ENCODE measurements around the gene SRXN1. TPM values are rescaled to one million over a fixed set of nuclear protein-coding genes. Genes with fewer than 3 reads are reported as not detected.
A peak's percentile ranks its signal among the peaks of the same experiment; 100 is the strongest.

SRXN1 gene
- total RNA-seq, 4 donors from 2014 or later = 54.3 to 212 (median 135) TPM

GRCh38 chr20:675453-676314 lies 22.7 kb upstream of the SRXN1 start, which contains the start of gene SCRT2:
TSS of gene SCRT2 (minus strand) at chr20:675802. CDS start at chr20:675601, 201 bp downstream.
- 1 to 2% methylated on average over 28 to 37 of the region's 69 CpGs for WGBS, 2 donors
- Histone ChIP-seq H3K27me3 (no peaks in the 10 kb centered on the region), H3K4me3 (replicated peaks in 1 of 3) (no peak within 1 kb of the TSS), H3K36me3 (no peaks in the 10 kb centered on the region), H3K9me3 (no peaks in the 10 kb centered on the region), H3K27ac (no peak within 1 kb of the TSS), H3K4me1 (peaks cover 12 to 25% of the 10 kb centered on the region in 2 donors)
- intact Hi-C loops (cut with DNase I) = no loop called here
- TF ChIP-seq POLR2A (IDR thresholded peaks at IDR 0.05) = no peak
- TF ChIP-seq CTCF (IDR thresholded peaks at IDR 0.05) = no peak
- DNase-seq = peak; percentile 72 to 81

- no peaks in the 10 kb centered on the region for H3K9me3 ChIP-seq
- H3K27me3 ChIP-seq = no peaks in the 10 kb centered on the region
- H3K4me3 ChIP-seq (replicated peaks in 1 of 3) = no peak overlapping the region
- H3K36me3 ChIP-seq = no peaks in the 10 kb centered on the region
- no peak for TF ChIP-seq CTCF (IDR thresholded peaks at IDR 0.05)
- no peak for TF ChIP-seq POLR2A (IDR thresholded peaks at IDR 0.05)
- peaks cover 12 to 25% of the 10 kb centered on the region in 2 donors for H3K4me1 ChIP-seq
- H3K27ac ChIP-seq = no peak overlapping the region
- intact Hi-C loops (cut with DNase I) = no loop called here
- WGBS, 2 donors = 4 to 8% methylated on average over 12 to 21 of the region's 25 CpGs
- no peak for DNase-seq
Observed at GRCh38 chr20:675033-675452, 22.0 kb upstream of the SRXN1 start.

DNA sequence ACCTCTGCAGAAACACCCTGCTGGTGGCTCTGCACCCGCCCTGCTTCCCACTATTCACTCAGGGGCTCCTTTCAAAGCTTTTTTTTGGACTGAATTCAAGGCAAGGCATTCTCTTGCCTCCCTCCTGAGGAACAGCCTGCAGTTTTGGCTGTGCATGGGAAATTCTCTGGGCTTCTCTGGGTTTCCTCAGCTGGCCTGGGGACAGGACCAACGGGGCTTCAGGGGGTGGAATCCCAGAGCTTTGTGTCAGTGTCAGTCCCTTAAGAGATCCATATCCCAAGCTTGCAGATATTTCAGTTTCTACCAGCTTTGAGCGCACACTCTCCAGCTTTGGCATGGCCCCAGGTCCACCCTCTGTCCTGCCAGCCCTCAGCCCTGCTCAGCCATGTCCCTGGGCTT lies 20.6 kb upstream of the SRXN1 start:
- Histone ChIP-seq H3K27me3 (no peaks in the 10 kb centered on the region), H3K4me3 (replicated peaks in 1 of 3) (no peak overlapping the region), H3K9me3 (no peaks in the 10 kb centered on the region), H3K27ac (no peak overlapping the region), H3K4me1 (peaks cover 12 to 25% of the 10 kb centered on the region in 2 donors), H3K36me3 (no peaks in the 10 kb centered on the region)
- DNase-seq = peak in 1 of 2 donors; percentile 27
- intact Hi-C loops (cut with DNase I) = no loop called here
- no peak for TF ChIP-seq POLR2A (IDR thresholded peaks at IDR 0.05)
- TF ChIP-seq CTCF (IDR thresholded peaks at IDR 0.05) = no peak
- WGBS, 2 donors = 25 to 52% methylated on average over 2 to 3 of the region's 3 CpGs

DNA sequence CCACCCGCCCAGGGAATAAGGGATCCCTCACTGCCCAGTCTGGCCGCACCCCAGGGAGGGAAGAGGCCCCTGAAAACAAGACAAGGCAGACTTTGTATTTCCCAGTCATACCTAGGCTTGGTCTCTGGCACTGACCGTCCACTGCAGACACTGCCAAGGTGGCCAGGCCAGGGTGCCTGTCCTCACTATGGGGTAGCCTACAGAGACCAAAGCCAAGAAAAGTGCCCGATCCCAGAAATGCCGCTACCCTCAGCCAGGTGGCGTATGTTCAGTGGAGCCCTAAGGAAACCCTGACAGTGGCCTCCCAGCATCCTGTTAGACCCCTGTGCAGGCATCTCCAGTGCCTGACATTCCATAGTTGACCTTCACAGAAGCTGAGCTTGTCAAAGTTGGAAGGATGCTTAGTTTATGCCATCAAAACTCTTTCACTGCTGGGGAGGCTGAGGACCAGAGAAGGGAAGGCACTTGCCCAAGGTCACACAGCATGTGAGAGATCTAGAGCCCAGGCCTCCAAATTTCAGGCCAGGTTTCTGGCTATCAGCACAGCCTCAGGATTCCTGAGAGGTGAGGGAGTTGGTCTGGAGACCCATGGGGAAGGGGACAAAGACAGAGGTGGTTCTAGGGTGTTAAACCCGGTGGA lies 20.1 kb upstream of the SRXN1 start:
- Histone ChIP-seq H3K4me3 (replicated peaks in 1 of 3) (no peak overlapping the region), H3K27me3 (no peaks in the 10 kb centered on the region), H3K4me1 (peaks cover 12 to 25% of the 10 kb centered on the region in 2 donors), H3K9me3 (no peaks in the 10 kb centered on the region), H3K27ac (no peak overlapping the region), H3K36me3 (no peaks in the 10 kb centered on the region)
- no peak for DNase-seq
- 23 to 31% methylated on average over 5 to 6 of the region's 7 CpGs for WGBS, 2 donors
- TF ChIP-seq CTCF (IDR thresholded peaks at IDR 0.05) (no peak), POLR2A (IDR thresholded peaks at IDR 0.05) (no peak)
- intact Hi-C loops (cut with DNase I) = no loop called here

Measured in thyroid gland (tissue), 4 donors.